NT2/D1 (cell line): Measurements from ENCODE around the gene EPB41L4B.

Source experiments
- DNase-seq: peaks from one replicate; pipeline ENCODE4 v3.0.0-alpha.2; 2011; ENCODE audit warnings: low read depth, low spot score
- H3K27me3 ChIP-seq: 2 replicates; pipeline ENCODE4 v1.6.0; 2011; ENCODE audit warnings: mild to moderate bottlenecking; ENCODE audit not compliant: insufficient read length, insufficient read depth
- H3K36me3 ChIP-seq: 2 replicates; pipeline ENCODE4 v1.6.1; 2011; ENCODE audit warnings: mild to moderate bottlenecking, low read length, mixed read lengths; ENCODE audit not compliant: insufficient read depth, insufficient read length
- H3K4me1 ChIP-seq: 2 replicates; pipeline ENCODE4 v1.5.1; 2011; ENCODE audit not compliant: insufficient read depth, insufficient read length
- H3K4me3 ChIP-seq: 2 replicates; pipeline ENCODE4 v1.5.1; 2011; ENCODE audit warnings: low read depth; ENCODE audit not compliant: insufficient read length
- H3K9ac ChIP-seq: 2 replicates; pipeline ENCODE4 v1.6.0; 2011; ENCODE audit warnings: low read depth; ENCODE audit not compliant: insufficient read length
- H3K9me3 ChIP-seq: 2 replicates; pipeline ENCODE4 v1.5.1; 2011; ENCODE audit warnings: mild to moderate bottlenecking, low read length; ENCODE audit not compliant: insufficient read depth
- SUZ12 ChIP-seq: IDR thresholded peaks from 2 replicates; pipeline ENCODE4 v1.6.1; 2011; ENCODE audit not compliant: insufficient read length, insufficient read depth; ENCODE audit errors: extremely low read depth
- YY1 ChIP-seq: IDR thresholded peaks from 2 replicates; pipeline ENCODE4 v1.6.1; 2011; ENCODE audit not compliant: insufficient read length, insufficient read depth
- ZNF274 ChIP-seq: IDR thresholded peaks from 2 replicates; pipeline ENCODE4 v1.6.1; 2011; ENCODE audit warnings: mild to moderate bottlenecking, low read depth, low read length

EPB41L4B gene

GRCh38 chr9:109251080-109251775 lies 69.6 kb downstream of the EPB41L4B start:
- Histone ChIP-seq H3K4me3 (no peak overlapping the region), H3K4me1 (peaks cover 24% of the 10 kb centered on the region), H3K9me3 (no peaks in the 10 kb centered on the region), H3K27me3 (no peaks in the 10 kb centered on the region), H3K36me3 (no peaks in the 10 kb centered on the region), H3K9ac (no peak overlapping the region)
- TF ChIP-seq SUZ12 (no peak), ZNF274 (no peak), YY1 (no peak)
- DNase-seq: no peak

GRCh38 chr9:109250771-109251079 lies 70.1 kb downstream of the EPB41L4B start:
- Histone ChIP-seq H3K9ac (no peak overlapping the region), H3K4me3 (no peak overlapping the region), H3K9me3 (no peaks in the 10 kb centered on the region), H3K4me1 (peaks cover 24% of the 10 kb centered on the region), H3K36me3 (no peaks in the 10 kb centered on the region), H3K27me3 (no peaks in the 10 kb centered on the region)
- TF ChIP-seq YY1: no peak
- TF ChIP-seq SUZ12: no peak
- TF ChIP-seq ZNF274: no peak
- DNase-seq: no peak

- no peaks in the 10 kb centered on the region for H3K27me3 ChIP-seq
- no peaks in the 10 kb centered on the region for H3K9me3 ChIP-seq
- DNase-seq: no peak
- H3K4me3 ChIP-seq: no peak overlapping the region
- TF ChIP-seq YY1 (no peak), ZNF274 (no peak), SUZ12 (no peak)
- H3K9ac ChIP-seq: no peak overlapping the region
- H3K4me1 ChIP-seq: peaks cover 24% of the 10 kb centered on the region
- no peaks in the 10 kb centered on the region for H3K36me3 ChIP-seq
These were observed 70.5 kb downstream of the EPB41L4B start for GRCh38 chr9:109250311-109250741.

- Histone ChIP-seq H3K4me3 (no peak overlapping the region), H3K36me3 (no peaks in the 10 kb centered on the region), H3K9ac (no peak overlapping the region), H3K27me3 (no peaks in the 10 kb centered on the region), H3K9me3 (no peaks in the 10 kb centered on the region), H3K4me1 (peaks cover 24% of the 10 kb centered on the region)
- no peak for DNase-seq
- TF ChIP-seq YY1: no peak
These were observed 71.2 kb downstream of the EPB41L4B start for GRCh38 chr9:109249615-109250014.

- Histone ChIP-seq H3K9ac (no peak overlapping the region), H3K27me3 (no peaks in the 10 kb centered on the region), H3K36me3 (no peaks in the 10 kb centered on the region), H3K4me1 (peaks cover 22% of the 10 kb centered on the region), H3K9me3 (no peaks in the 10 kb centered on the region), H3K4me3 (no peak overlapping the region)
- no peak for DNase-seq
- no peak for TF ChIP-seq SUZ12
- no peak for TF ChIP-seq ZNF274
- no peak for TF ChIP-seq YY1
These were observed 72.7 kb downstream of the EPB41L4B start for GRCh38 chr9:109248133-109248581.

- H3K4me1 ChIP-seq: peaks cover 20% of the 10 kb centered on the region
- H3K9ac ChIP-seq: no peak overlapping the region
- TF ChIP-seq SUZ12: no peak
- TF ChIP-seq ZNF274: no peak
- TF ChIP-seq YY1: no peak
- H3K9me3 ChIP-seq: no peaks in the 10 kb centered on the region
- H3K27me3 ChIP-seq: no peaks in the 10 kb centered on the region
- DNase-seq: no peak
- no peak overlapping the region for H3K4me3 ChIP-seq
- no peaks in the 10 kb centered on the region for H3K36me3 ChIP-seq
These were observed 73.6 kb downstream of the EPB41L4B start for GRCh38 chr9:109247228-109247627.

- no peak for DNase-seq
- no peak overlapping the region for H3K9ac ChIP-seq
- no peak overlapping the region for H3K4me3 ChIP-seq
- TF ChIP-seq YY1: no peak
- no peak for TF ChIP-seq ZNF274
- H3K9me3 ChIP-seq: no peaks in the 10 kb centered on the region
- H3K4me1 ChIP-seq: peaks cover 14% of the 10 kb centered on the region
- no peaks in the 10 kb centered on the region for H3K27me3 ChIP-seq
- H3K36me3 ChIP-seq: no peaks in the 10 kb centered on the region
These were observed 74.3 kb downstream of the EPB41L4B start for GRCh38 chr9:109246533-109246932.

- H3K4me1 ChIP-seq: peaks cover 5% of the 10 kb centered on the region
- TF ChIP-seq SUZ12: no peak
- TF ChIP-seq ZNF274: no peak
- no peak for TF ChIP-seq YY1
- H3K36me3 ChIP-seq: no peaks in the 10 kb centered on the region
- H3K9me3 ChIP-seq: no peaks in the 10 kb centered on the region
- no peaks in the 10 kb centered on the region for H3K27me3 ChIP-seq
- H3K4me3 ChIP-seq: no peak overlapping the region
- no peak for DNase-seq
- no peak overlapping the region for H3K9ac ChIP-seq
These were observed 75.5 kb downstream of the EPB41L4B start for GRCh38 chr9:109245310-109245897.
